Activated T-helper 1 cell treated with anti-CD3 and anti-CD28 coated beads, Interleukin-12 subunit alpha, Interleukin-12 subunit beta, Interleukin-2, Interleukin-4 antibody, amounts not matched to agents 30 ng/mL and 10 ng/mL and 1 ng/mL, durations not matched to agents 14 hours and 24 hours and 36 hours (primary cell): Measurements from ENCODE around the gene MAEL. TPM values are rescaled to one million over a fixed set of nuclear protein-coding genes. Genes with fewer than 3 reads are reported as not detected.

Source experiments
- DNase-seq: peaks from one replicate; pipeline ENCODE4 v3.0.0; 2021; ENCODE audit warnings: low spot score
- H3K27ac Mint-ChIP-seq: one replicate; pipeline ENCODE4 v1.8.0; 2021; ENCODE audit warnings: mild to moderate bottlenecking, mixed read lengths
- H3K27me3 Mint-ChIP-seq: one replicate; pipeline ENCODE4 v1.8.0; 2022; ENCODE audit warnings: mild to moderate bottlenecking, moderate library complexity, mixed read lengths; ENCODE audit not compliant: insufficient read depth
- H3K36me3 Mint-ChIP-seq: one replicate; pipeline ENCODE4 v1.8.0; 2021; ENCODE audit warnings: low read depth, mixed read lengths
- H3K4me1 Mint-ChIP-seq: one replicate; pipeline ENCODE4 v1.8.0; 2021; ENCODE audit warnings: low read depth, mixed read lengths
- H3K4me3 Mint-ChIP-seq: one replicate; pipeline ENCODE4 v1.8.0; 2021; ENCODE audit warnings: mild to moderate bottlenecking, moderate library complexity, mixed read lengths
- H3K9me3 Mint-ChIP-seq: one replicate; pipeline ENCODE4 v1.8.0; 2021; ENCODE audit warnings: mixed read lengths
- intact Hi-C: fragments of 100-400 bp; cut with micrococcal nuclease; formaldehyde crosslinking; loops from one replicate; pipeline ENCODE4 v1.15.1; 2024
- total RNA-seq: library from RNA; stranded (reverse); gene quantifications from 2 replicates; pipeline ENCODE4 v1.2.3, GENCODE V29; 2022

The MAEL gene
- total RNA-seq, 1 donor from 2014 or later: not detected

DNA sequence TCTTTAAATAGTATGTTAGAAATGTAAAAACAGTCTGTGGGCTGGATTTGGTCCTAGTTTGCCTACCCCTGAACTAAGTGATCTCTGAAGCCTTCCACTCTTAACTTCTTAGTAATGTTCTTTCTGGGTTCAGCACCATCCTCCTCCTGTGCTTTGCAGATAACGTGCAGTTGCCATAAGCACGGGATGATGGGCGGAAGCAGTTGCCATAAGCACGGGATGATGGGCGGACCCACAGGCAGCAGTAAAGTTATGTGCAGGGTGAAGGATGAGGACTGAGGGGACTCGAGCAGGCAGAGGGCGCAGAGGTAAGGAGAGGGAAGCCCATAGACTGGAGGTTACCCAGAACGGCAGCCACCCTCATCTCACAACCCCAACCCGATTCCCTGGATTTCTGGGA lies 75.5 kb downstream of the MAEL start:
- intact Hi-C loops: loop anchor here (5.0 kb wide), 3 partner anchors 38 to 278 kb away; no protein-coding TSS in a partner anchor
- peaks cover under 1% of the 10 kb centered on the region for H3K4me1 Mint-ChIP-seq
- H3K27ac Mint-ChIP-seq: no peak overlapping the region
- H3K9me3 Mint-ChIP-seq: no peaks in the 10 kb centered on the region
- no peaks in the 10 kb centered on the region for H3K27me3 Mint-ChIP-seq
- no peak for DNase-seq
- H3K4me3 Mint-ChIP-seq: no peak overlapping the region
- no peaks in the 10 kb centered on the region for H3K36me3 Mint-ChIP-seq

DNA sequence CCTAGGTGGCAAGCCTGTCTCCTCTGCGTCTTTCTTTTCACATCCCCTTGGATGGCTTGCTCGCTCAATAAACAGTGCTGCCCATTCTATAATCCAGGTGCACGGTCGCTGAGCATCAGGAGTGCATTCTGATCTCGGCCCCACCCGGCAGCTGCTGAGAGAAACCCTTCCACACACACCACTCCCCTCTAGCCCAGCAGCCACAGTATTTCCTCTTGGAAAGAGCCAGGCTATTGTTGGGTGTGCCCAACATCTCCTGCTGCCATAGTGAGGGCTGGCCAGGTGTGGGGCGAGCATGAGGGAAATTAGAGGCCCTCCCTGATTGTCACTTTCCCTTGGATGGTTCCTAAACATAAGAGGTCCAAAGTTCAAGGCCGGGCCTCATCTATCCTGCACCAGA lies 76.4 kb downstream of the MAEL start:
- Mint-ChIP-seq H3K4me3 (no peak overlapping the region), H3K36me3 (no peaks in the 10 kb centered on the region), H3K27me3 (no peaks in the 10 kb centered on the region), H3K27ac (no peak overlapping the region), H3K4me1 (no peaks in the 10 kb centered on the region), H3K9me3 (no peaks in the 10 kb centered on the region)
- intact Hi-C loops: loop anchor here (5.0 kb wide), 3 partner anchors 37 to 277 kb away; no protein-coding TSS in a partner anchor
- no peak for DNase-seq

DNA sequence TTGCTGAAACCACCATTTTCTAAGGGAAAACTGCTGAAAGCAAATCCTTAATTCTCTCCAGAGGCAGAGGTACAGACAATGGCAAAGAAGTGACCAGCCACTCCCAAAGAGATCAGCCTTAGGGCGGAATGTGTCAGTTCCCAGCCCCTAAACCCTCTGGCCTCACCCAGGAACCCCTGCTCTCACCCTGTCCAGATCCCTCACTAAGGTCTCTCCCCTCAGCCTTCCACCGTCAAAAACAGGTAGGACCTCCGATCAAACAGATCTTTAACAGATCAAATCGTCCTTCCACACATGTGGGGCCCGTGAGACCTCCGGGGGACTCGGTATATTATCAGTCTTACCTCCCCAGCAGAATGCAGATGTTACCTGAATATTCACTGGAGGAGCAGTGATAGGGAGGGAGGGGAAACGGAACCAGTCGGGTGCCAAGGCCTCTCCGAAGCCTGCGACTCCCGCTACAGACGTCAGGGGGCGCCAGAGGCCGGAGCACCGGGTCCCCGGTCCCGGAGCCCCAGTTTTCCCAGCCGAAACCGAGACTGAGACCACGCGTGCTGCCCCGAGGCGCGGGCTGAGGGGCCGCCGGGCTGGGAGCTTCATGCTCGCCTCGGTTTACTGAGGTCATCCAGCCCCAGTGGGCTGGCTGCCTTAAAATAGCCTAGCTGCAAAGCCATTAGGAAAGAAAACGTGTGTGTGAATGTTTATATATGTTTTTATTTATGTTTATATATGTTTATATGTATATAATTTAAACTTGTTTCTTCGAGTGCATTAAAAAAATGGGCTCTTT lies 77.4 kb downstream of the MAEL start:
- H3K27me3 Mint-ChIP-seq: no peaks in the 10 kb centered on the region
- no peaks in the 10 kb centered on the region for H3K9me3 Mint-ChIP-seq
- no peaks in the 10 kb centered on the region for H3K36me3 Mint-ChIP-seq
- intact Hi-C loops: loop anchor here (1.0 to 5.0 kb wide), 11 partner anchors 36 to 490 kb away; partner anchors contain the start of gene POU2F1
- no peaks in the 10 kb centered on the region for H3K4me1 Mint-ChIP-seq
- peak; percentile 68 for DNase-seq
- no peak overlapping the region for H3K27ac Mint-ChIP-seq
- H3K4me3 Mint-ChIP-seq: peak overlapping the region; percentile 31

DNA sequence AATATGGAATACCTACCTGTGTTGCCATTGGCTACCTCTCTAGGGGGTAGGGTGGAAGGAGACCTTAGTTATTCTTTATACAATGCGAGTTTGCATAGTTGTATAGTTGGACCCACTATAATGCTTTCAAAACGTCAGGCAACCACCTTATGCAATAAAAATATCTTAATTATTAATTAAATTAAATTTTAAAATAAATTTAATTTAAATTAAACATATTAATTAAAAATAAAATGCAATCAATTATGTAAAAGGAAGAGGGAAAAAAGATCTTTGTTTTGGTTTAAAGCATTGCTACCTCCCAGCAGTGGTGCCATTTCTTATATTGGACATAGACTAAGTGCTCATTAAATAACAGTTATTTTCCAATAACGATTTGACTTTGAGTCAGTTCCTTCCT lies 78.8 kb downstream of the MAEL start:
- intact Hi-C loops: loop anchor here (2.0 to 5.0 kb wide), 4 partner anchors 34 to 343 kb away; no protein-coding TSS in a partner anchor
- Mint-ChIP-seq H3K9me3 (no peaks in the 10 kb centered on the region), H3K27ac (no peak overlapping the region), H3K36me3 (no peaks in the 10 kb centered on the region), H3K27me3 (no peaks in the 10 kb centered on the region), H3K4me1 (no peaks in the 10 kb centered on the region), H3K4me3 (no peak overlapping the region)
- DNase-seq: no peak

DNA sequence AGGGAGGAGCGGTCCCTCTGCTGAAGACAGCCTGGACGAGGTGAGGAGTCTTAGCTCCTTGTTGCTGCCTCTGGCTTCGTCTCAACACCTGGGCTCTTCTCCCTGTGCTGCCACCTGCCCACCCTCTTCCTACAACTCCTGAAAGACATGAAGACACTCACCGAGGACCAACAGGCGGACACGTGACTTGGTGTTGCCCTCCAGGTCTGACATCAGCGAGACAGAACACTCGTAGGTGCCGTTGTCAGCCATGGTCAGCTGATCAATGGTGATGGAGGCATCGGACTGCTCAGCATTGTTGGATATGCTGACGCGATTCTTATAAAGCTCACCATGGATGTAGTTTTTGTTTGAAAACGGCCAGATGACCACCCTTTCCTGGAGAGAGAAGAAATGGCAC lies 79.7 kb downstream of the MAEL start:
- H3K4me3 Mint-ChIP-seq: no peak overlapping the region
- no peaks in the 10 kb centered on the region for H3K9me3 Mint-ChIP-seq
- DNase-seq: no peak
- no peak overlapping the region for H3K27ac Mint-ChIP-seq
- no peaks in the 10 kb centered on the region for H3K27me3 Mint-ChIP-seq
- no peaks in the 10 kb centered on the region for H3K36me3 Mint-ChIP-seq
- no peaks in the 10 kb centered on the region for H3K4me1 Mint-ChIP-seq
- intact Hi-C loops: loop anchor here (5.0 kb wide), 3 partner anchors 34 to 274 kb away; no protein-coding TSS in a partner anchor

DNA sequence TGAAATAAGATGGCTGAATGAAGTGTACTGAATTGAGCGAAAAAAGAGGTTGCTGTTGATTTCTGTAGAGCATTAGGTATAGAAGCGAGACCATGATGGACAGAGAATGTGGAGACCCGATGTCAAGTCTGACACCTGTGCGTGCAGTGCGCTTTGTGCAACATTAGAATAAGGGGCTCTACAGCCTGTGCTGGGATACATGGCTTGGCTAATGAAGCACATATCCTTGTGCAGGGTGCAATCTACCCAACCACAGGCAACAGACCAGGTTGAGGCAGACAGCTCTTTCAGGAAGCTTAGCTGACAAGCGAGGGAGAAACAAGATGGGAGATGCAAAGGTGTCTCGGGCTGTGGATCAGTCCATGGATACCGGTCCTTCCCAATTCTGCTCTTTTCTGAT lies 82.2 kb downstream of the MAEL start:
- peaks cover 9% of the 10 kb centered on the region for H3K4me1 Mint-ChIP-seq
- no peaks in the 10 kb centered on the region for H3K9me3 Mint-ChIP-seq
- intact Hi-C loops: no loop called here
- no peak for DNase-seq
- H3K27ac Mint-ChIP-seq: no peak overlapping the region
- no peaks in the 10 kb centered on the region for H3K36me3 Mint-ChIP-seq
- H3K27me3 Mint-ChIP-seq: no peaks in the 10 kb centered on the region
- H3K4me3 Mint-ChIP-seq: no peak overlapping the region

Other genes with a start within 250 kb of the MAEL start
- 51.4 and 54.1 TPM in 2 replicates for gene POGK, start 149.8 kb upstream of the MAEL start, total RNA-seq
- 15.6 and 17.3 TPM in 2 replicates for gene TADA1, start 113.0 kb upstream of the MAEL start, total RNA-seq
- gene ILDR2, start 13.7 kb upstream of the MAEL start, total RNA-seq: 11.3 and 14.4 TPM in 2 replicates
- gene GPA33, start 101.1 kb downstream of the MAEL start, total RNA-seq: 0.07 and 0.08 TPM in 2 replicates
- not detected in 2 replicates for gene STYXL2, start 104.8 kb downstream of the MAEL start, total RNA-seq
- 20.2 and 24.6 TPM in 2 replicates for gene POU2F1, start 231.6 kb downstream of the MAEL start, total RNA-seq